D341Med (cell line): ENCODE data around the gene C7orf25.

ENCODE experiments used
- DNase-seq: peaks from one replicate; pipeline ENCODE4 v3.0.0; 2012; ENCODE audit warnings: low spot score

Gene C7orf25

DNA sequence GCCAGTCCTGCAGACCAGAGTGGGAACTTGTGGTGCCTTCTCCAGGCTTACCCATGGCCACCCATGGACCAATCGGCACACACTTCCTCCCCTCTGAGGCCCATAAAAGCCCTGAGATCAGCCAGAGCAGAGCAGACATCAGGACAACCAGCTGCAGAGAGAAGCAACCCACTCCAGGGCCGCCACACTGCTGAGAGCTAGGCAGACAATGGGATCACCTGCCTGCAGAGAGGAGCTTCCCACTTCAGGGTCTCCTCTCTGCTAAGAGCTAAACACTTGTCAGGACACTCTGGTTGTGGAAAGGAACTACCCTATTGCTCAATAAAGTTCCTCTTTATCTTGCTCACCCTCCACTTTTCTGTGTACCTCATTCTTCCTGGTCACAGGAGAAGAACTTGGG is 34.0 kb downstream of the C7orf25 start:
- no peak for DNase-seq

DNA sequence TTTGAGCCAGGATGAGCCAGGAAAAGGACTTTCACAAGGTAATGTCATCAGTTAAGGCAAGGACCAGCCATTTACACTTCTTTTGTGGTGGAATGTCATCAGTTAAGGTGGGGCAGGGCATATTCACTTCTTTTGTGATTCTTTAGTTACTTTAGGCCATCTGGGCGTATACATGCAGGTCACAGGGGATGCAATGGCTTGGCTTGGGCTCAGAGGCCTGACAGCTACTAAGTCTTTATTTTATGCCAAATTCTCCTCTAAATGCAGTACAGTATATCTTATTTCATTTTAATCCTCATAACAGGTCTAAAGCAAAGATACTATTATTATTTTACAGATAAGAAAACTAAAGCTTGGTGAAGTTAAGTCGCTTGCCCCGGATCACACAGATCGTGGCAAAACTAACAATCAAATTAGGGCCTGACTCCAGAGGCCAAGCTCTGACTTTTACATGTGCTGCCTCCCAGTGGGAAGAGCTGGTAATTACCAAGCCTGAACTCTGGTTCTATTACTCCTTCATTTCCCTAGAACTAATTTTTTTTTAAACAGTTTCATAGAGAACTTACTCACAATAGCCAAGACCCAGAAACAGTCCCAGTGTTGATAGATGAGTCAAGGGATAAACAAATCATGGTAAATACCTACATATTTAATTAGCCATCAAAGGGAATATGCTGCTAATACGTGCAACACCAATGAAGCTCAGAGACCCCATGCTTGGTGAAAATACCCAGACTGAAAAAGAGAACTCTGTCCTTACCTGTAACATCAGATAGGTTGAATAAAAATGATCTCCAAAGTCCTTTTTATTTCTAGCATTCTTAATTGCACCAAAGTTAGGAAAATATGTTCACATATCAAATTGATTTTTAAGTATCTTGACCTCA is 35.4 kb downstream of the C7orf25 start:
- DNase-seq = peak; percentile 69

DNA sequence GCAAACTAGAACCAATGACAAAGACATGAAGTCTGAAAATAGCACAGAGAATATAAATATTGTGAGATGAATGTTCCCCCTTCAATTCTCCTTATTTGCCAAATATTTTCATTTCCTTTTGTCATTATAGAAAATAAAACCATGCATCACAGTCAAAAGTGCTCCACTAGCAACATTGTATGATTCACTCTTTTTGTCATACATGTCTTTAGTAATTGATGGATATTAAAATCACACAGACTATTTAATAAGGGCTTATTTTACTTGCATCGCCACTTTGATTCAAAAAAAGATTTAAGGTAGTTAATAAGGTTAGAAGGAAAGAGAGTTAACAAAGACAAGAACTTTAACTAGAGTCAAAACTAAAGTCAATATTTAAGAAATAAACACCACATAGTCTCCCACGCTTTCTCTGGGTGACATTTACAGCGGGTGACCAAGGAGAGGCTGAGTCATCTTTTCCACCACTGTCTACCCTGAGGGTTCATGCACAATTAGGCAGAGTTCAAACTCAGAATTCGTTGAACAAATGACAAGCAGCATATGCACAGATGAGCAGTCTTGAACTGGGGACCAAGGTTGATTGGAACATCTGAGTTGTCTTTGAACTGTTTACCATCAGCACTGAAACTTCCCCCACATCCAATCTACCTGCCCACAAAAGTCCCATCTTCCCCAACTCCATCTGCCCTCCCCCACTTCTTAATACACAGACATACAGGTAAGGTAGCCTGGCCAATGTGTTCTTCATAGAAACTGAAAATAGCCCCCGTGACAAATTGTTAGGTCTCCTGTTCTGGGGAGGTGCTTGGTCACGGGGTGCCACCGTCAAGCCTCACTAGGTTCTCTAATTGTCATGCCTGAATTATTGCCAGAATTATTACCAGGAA is 42.5 kb downstream of the C7orf25 start:
- DNase-seq = no peak

DNA sequence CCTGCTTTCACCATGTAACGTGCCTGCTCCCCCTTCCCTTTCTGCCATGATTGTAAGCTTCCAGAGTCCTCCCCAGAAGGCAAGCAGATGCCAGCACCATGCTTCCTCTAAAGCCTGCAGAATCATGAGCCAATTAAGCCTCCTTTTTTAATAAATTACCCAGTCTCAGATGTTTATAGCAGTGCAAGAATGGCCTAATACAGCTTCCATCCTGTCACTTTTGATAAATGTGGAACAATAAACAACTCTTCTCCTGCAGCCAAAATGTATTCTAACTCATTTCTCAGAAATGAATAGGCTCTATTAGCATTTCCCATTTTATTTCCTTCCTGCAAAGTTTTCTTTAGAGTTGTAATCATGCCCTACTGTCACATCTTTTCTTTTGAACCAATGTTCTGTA is 43.4 kb downstream of the C7orf25 start:
- DNase-seq = no peak
